IPS DF 19.7 (cell line): ENCODE data around the gene THADA.
"Not testable (repeated sequence)": the region's sequence is repeated elsewhere in the genome, so short reads cannot be mapped to it uniquely, and the experiment has no call there.

Source experiments
- DNase-seq: peaks from one replicate; pipeline ENCODE4 v3.0.0-alpha.2; 2013; ENCODE audit warnings: low read depth, low spot score

THADA gene

DNA sequence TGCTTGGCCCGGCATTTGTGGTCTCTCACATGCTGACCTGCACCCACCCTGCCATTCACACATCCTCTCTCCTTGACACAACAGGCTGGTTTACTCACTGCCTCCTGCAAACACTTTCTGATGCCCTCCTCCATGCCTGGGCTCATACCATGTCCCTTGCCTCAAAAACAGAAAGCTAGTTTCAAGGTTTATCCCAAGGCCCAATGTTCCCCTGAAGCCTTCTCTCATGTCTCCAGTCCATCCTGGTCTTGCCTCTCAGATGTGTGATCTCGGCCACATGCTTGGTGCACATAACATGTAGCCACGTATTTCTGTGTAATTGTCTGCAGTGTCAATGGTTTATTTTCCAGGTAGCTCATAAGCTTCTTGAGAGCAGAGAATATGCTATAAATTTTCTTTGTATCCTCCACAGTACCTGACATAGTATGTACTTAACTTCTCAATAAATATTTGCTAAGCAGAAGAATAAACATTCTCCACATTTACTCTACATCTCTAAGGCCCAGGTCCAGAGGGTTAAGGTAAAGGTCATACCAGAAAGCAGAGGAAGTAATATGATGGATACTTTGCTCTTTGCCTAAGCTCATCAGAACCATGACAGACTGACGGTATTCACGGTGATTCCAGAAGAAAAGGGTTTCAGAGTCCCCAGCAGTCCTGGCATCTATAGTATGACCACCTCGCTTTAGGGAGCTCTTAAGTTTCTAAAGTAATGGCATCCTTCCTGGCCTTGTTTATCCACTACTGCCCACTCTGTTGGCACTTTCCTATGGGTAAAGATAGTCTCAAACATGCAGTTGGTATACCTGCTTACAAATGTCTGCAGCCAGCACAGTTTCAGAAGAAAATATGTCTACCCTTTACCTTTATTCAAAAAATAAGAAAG lies 206.0 kb downstream of the THADA start:
- DNase-seq: no peak

DNA sequence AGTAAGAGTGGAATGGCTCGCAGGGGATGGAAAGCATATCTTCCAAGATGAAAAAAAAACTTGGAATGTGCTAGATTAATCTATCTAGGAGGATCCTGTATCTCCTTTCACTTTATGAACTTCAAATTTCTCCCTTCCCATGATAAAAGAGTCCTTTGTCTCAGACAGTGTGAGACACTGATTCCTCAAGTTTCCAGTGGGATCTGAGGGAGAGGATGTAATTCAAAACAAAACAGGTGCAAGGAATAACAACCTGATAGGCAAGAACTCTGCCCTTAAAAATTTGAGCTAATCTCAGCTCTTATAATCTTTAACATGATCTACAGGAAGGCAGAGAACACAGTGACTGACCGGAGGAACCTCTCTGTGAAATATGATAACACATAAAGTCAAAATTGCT lies 207.5 kb downstream of the THADA start:
- no peak for DNase-seq

DNA sequence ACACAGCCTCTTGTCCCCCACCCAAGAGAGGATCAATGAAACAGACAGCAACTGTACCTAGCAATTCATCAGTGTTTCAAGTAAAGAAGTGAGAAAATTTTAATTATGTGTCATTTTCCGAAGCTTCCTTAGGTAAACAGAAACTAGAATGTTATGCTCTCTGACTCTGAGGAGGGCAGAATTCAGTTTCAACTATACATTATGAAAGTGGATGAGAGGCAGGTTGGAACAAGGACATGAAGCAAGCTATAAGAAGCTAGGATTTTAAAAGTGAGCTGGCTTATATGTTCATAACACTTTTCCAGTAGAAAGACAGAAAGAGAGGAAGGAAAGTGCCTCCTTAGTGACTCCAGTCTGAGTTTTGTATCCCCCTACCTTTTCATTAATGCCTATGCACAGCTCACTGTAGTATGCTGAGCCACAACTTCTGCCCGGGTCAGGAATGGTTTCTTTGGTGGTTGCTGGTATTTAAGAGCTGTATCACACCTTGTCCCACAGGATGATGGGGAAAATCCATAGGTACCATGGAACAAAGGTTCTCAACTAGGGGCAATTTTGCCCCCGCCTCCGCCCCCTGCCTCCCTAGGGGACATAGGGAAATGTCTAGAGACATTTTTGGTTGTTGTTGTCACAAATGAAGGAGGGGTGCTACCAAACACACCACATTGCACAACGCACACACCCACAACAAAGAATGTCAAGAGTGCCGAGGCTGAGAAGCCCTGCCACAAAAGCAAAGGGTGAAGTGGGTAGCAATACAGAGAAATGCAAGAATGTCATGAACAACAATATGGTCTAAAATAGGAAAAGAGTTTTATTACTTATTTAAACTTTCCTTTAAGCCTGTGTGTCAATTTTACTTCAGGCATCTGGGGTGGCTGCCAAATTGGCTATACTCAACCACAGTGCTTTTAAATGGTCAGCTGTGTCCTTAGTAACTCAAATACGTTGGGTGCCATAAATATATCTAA lies 208.5 kb downstream of the THADA start:
- no peak for DNase-seq

DNA sequence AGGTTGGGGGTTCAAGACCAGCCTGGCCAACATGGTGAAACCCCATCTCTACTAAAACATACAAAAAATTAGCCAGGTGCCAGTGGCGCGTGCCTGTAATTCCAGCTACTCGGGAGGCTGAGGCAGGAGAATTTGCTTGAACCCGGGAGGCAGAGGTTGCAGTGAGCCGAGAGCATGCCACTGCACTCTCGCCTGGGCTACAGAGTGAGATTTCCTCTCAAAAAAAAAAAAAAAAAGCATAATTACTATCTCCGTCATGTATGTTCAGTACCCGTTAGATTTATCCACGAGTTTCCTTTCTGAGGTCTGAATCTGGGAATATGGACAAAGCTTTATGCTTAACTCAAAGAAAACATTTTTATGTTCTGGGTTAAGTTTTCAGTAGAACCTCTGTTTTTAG lies 209.2 kb downstream of the THADA start:
- not testable (repeated sequence) for DNase-seq

DNA sequence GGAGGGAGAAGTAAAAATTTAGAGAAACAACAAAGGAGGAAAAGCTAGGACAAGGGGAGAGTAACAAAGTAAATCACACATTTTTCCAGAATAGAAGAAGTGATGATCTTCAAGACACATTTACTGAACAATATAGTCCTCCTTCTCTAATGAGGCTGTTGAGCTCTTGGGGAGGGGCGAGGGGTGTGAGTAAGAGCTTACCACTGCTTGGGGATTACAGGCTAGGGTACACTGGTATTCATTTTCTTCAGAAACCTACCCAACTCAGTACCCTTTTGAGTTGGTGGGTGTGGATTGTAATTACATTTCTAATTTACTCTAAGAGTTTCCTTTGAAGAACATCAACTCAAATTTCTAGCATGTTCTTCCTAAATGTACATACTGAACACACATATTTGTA lies 211.7 kb downstream of the THADA start:
- no peak for DNase-seq

DNA sequence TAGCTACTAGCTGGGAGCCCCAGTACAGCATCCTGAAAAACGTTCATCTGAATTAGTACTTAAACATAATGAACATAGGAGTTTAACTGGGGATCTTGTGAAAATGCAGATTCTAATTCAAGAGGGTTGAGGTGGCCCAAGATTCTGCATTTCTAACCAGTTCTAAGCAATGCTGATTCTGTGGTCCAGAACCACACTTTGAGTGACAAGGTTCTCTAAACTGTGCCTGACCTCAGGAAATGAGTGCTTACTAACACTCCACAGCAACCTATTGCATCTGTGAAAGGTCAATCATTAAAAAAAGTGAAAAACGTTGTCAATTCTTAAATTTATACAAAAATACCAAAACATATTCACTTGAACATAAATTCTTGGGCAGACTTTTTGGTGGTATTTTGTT lies 212.3 kb downstream of the THADA start:
- DNase-seq: no peak

DNA sequence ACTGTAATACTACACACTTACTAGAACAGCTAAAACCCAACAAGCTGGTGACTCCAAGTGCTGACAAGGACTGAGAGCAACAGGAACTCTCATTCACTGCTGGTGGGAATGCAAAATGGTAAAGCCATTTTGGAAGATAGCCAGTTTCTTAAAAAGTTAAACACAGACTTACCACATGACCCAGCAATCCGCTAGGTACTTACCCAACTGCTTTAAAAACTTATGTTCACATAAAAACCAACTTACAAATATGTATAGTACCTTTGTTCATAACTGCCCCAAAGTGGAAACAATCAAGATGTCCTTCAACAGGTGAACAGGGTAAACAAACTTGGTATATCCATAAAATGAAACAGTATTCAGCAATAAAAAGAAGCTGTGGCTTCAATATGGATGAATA lies 216.3 kb downstream of the THADA start:
- no peak for DNase-seq

DNA sequence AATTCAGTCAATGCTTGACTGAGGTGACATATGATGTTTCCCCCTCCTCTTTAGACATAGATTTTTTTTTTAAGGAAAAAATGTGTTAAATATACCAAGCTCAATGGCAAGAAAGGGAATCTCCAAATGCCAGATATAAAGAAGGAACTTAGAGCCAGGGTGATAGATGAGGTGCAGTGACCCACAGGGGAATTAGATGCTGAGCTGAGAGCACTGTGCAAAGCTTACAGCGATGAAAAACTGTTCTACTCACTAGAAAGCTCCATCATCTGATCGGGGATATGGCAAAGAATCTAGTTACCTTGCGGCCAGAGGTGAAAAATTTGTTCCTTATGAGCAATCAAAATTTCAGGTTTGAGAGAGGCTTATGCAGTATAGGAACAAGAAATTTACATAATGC lies 218.5 kb downstream of the THADA start:
- no peak for DNase-seq

DNA sequence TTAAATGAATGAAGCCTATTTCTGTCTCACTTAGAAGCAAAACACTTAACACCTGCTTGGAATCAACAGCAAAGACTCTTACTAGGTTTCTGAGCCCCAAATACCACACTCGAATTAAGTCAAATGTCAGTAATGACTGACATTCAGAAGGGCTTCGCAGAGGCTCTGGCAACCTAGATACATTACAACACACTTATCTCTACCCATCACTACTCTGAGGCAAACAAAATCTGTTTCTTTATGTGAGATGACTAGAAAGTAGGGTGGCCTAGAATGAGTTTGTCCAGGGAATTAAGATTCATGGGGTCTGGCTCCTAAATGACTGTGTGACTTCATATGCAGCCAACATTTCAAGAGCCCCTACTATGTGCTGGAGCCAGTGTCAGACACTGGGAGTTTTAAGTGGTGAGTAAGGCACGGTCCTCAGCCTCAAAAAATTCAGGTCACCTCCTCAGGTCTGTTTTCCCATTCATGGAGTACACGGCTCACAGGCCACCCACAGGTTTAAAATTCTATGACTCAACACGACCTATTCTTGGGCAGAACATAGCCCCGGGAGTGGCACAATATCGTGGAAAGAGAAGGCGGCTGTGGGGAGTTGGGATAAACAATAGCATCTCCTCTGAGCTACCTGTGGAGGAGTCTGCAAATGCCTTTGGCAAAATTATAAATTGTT lies 219.2 kb downstream of the THADA start:
- no peak for DNase-seq

DNA sequence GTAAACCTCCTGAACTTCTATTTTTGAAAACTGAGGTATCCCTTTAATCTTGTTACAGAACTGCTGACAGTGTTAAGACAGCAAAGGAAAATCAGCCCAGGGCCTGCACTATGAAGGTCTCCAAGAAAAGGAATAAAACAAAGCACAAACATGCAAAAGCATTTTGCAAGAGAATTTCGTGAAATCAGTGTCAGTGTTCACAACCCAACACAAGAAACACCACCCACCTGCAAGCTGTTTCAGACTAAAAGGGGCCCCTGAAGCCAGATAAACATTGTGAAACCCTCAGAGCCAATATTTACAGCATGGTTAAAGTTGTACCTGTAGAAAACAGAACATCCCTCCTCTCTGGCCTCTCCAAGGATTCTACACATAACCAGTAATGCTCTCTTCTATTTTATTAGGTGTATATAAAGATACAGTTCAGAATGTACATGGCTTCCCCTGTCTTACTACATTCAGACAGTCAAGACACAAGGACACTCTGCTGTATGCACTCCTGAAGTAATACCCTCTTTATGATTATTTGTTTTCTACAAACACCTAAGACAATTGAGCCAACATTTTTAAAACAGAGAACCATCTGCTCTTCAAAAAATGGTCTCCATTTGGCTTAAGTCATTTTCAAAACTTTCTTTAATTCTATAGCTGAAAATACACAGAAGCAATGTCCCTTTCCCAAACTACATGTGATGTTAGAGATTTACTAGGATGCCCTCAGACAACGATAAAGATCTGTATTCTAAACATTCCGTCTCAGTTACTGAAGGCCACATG lies 219.9 kb downstream of the THADA start:
- DNase-seq: no peak

DNA sequence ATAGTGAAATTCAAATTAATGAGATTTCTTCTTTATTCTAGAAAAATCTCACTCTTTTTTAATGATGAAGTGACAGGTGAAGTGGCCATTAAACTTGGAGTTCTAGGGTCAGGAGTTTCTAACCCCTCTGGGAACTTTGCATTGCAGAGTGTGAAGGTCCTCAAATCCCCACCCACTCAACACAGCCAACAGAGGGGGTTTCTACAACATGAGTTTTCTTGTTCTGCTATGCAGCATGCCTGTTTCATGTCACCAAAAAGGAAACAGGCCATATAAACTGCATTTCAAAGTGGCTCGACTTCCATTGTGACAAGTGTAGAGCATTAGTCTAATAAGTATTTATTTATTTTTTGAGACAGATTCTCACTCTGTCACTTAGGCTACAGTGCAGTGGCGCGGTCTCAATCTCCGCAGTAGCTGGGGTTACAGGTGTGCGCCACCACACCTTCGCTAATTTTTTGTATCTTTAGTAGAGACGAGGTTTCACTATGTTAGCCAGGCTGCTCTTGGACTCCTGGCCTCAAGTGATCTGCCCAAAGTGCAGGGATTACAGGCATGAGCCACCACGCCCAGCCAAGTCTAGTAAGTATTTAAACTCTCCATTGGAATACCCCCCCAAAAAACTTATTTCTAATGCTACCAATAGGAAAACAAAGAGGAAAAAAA lies 223.3 kb downstream of the THADA start:
- no peak for DNase-seq

DNA sequence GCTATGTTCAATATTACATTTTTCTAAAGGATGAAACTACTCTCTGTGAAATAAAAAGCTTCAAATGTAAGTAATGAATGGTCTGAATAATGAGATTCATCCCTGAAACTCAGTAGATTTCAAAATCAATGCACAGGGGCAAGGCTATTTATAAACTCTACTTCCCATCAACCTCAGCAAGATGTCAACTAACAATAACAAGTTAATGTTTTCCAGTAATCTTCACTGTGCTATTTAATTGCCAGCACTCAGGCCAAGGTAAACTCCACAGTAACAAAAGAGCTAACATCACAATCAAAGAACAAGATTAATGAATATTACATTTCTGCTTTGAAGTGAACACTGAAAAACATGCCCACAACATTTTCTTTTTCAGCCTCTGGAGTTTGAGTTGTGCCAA lies 225.1 kb downstream of the THADA start:
- DNase-seq: no peak

DNA sequence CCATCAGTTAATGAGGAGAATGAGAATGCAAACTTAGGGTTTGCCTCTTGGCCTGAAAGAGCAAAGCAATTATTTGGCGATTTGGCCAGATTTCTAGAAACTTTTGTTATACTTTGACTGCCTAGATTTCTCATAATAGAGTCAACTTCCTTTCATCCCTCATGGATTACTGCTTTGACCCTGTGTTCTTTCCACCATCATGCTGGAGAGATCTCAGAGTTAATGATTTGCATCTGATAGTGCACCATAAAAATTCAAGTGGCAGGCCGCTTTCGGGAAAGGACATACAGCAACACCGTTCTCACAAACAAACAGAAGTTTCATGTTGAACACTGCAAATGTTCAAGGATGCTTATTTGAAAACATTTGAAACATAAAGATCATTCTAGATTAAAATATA lies 225.7 kb downstream of the THADA start:
- DNase-seq: no peak

DNA sequence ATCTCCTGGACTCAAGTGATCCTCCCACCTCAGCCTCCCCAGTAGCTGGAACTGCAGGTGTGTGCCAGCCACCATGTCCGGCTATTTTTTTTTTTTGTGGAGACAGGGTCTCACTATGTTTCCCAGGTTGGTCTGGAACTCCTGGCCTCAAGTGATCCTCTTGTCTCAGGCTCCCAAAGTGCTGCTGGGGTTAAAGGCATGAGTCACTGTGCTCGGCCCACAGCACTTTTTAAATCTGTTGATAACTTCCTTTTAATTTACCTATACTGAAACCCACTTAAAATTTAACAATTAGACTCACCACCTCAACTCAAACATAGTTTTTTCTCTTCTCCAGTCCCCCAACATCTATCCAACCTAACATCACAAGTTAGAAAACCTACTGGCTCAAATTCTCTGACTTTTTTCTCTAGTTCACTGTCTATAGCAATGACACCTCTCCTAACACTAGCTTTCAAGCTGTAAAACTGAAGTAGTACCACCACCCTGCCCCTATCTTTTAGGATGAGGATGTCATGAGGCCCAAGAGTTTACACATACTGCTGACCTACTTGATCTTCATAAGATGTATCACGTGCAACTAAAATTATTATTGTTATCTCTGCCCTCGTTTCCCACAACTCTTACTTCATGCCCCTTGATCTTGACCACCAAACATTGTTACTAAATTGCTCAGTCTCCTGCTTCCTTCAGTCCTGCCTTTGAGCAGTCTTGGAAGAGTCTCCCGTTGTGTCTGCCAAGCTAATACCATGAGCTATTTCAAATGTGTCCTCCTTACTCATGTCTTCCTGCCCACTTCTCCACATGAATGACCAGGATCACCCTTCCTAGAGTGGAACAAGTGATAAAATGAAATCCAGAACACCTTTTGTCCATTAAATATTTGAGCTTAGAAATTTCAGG lies 227.1 kb downstream of the THADA start:
- no peak for DNase-seq

DNA sequence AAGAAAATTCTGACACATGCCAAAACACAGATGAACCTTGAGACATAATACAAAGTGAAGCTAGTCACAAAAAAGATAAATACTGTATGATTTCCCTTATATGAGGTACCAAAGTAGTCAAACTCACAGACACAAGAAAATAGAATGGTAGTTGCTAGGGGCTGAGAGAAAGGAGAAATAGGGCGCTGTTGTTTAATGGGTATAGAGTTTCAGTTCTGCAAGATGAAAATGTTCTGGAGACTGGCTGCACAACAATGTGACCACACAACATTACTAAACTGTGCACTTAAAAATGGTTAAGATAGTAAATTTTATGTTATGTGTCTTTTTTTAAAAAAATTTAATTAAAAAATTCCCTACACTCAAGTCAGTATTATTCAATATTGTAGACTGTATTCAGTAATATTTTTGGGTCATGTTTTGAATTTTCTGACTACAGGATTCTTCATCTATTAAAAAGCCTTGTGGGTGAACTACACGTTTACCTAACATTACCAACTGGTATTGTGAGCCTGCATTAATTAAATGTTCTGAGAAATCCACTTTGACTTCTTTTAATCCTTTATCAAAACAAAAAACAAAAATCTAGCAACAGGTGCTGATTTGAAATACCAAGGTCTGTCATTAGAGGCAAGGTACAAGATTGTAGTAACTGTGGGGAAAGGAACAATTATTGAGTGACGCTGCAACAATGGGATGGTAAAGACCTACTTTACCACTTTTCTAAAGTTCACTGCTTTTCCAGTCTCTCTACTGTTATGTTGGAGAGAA lies 228.6 kb downstream of the THADA start:
- no peak for DNase-seq

DNA sequence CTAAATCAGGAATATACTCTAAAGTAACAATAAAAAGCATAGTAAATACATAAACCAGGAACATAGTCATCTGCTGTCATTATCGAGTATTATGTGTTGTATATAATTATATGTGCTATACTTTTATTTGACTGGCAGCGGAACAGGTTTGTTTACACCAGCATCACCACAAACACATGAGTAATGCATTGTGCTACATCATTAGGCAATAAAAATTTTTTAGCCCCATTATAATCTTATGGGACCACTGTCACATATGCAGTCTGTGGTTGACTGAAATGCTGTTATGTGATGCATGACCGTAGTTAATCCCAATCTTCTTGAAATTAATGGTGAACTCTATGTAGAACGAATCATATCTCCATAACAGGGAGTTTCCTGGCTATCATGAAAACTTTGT lies 232.7 kb downstream of the THADA start:
- DNase-seq: no peak

DNA sequence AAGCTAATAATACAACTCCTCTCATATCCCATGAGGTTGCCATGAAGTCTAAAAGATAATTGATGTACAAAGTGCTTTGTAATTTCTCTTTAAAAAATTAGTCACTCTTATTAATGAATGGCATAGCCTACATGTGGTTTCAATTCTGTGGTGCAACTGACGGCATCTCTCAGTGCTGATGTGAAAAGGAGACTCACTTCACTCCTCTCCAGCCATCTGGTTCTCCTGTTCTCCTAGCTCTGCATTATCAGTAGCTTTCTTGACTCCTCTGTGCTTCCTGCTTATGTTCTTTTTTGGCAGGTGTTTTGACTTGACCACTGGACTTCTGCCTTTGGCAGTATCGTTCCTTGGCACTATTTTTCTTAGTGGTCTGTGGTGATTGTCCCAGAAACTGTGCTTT lies 234.6 kb downstream of the THADA start:
- no peak for DNase-seq

DNA sequence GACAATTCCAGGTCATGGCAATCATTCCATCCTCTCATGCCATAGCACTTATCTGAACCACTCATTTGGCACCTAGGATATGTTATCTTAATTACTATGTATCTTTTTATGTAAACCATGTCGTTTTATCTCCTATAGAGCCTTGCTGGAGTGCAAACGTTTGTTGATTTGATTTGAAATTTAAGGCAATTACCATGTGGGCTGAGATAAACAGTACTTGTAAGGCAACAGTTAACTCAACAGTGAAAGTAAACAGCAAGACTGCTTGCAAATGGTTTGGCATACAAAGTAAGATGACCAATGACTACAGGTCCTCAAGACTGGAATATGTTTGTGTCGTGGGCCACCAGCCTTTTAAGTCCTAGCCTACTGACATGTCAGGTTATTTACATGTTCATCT lies 235.7 kb downstream of the THADA start:
- no peak for DNase-seq
